ENCODE results near the gene MTOR. TPM values are rescaled to one million over a fixed set of nuclear protein-coding genes. Genes with fewer than 3 reads are reported as not detected.

The MTOR gene
- total RNA-seq, 1 donor = 40.7 TPM

- DNase-seq (ENCODE audit: low read depth in 2 of 3, low spot score in 2 of 3) = no peak
Observed at GRCh38 chr1:11229203-11229602, 33.1 kb downstream of the MTOR start.

- DNase-seq (ENCODE audit: low read depth in 2 of 3, low spot score in 2 of 3) = no peak
Observed at GRCh38 chr1:11227106-11228077, 35.0 kb downstream of the MTOR start.

- DNase-seq (ENCODE audit: low read depth in 2 of 3, low spot score in 2 of 3) = no peak
Observed at GRCh38 chr1:11216074-11216473, 46.3 kb downstream of the MTOR start.

GRCh38 chr1:11215381-11216005 lies 46.9 kb downstream of the MTOR start:
- DNase-seq (ENCODE audit: low read depth in 2 of 3, low spot score in 2 of 3) = no peak

- no peak for DNase-seq (ENCODE audit: low read depth in 2 of 3, low spot score in 2 of 3)
Observed at GRCh38 chr1:11214698-11215380, 47.5 kb downstream of the MTOR start.

GRCh38 chr1:11211925-11212587 lies 50.3 kb downstream of the MTOR start:
- DNase-seq (ENCODE audit: low read depth in 2 of 3, low spot score in 2 of 3) = no peak

- no peak for DNase-seq (ENCODE audit: low read depth in 2 of 3, low spot score in 2 of 3)
Observed at GRCh38 chr1:11211461-11211860, 50.9 kb downstream of the MTOR start.

- no peak for DNase-seq (ENCODE audit: low read depth in 2 of 3, low spot score in 2 of 3)
Observed at GRCh38 chr1:11207898-11208611, 54.3 kb downstream of the MTOR start.

GRCh38 chr1:11204396-11205190 lies 57.8 kb downstream of the MTOR start:
- DNase-seq (ENCODE audit: low read depth in 2 of 3, low spot score in 2 of 3) = no peak

- DNase-seq (ENCODE audit: low read depth in 2 of 3, low spot score in 2 of 3) = no peak
Observed at GRCh38 chr1:11198851-11199594, 63.3 kb downstream of the MTOR start.

- DNase-seq (ENCODE audit: low read depth in 2 of 3, low spot score in 2 of 3) = no peak
Observed at GRCh38 chr1:11198257-11198656, 64.1 kb downstream of the MTOR start.

- DNase-seq (ENCODE audit: low read depth in 2 of 3, low spot score in 2 of 3) = no peak
Observed at GRCh38 chr1:11197359-11197758, 65.0 kb downstream of the MTOR start.

GRCh38 chr1:11196945-11197344 lies 65.4 kb downstream of the MTOR start:
- DNase-seq (ENCODE audit: low read depth in 2 of 3, low spot score in 2 of 3) = no peak

- DNase-seq (ENCODE audit: low read depth in 2 of 3, low spot score in 2 of 3) = no peak
Observed at GRCh38 chr1:11194407-11195176, 67.8 kb downstream of the MTOR start.

- no peak for DNase-seq (ENCODE audit: low read depth in 2 of 3, low spot score in 2 of 3)
Observed at GRCh38 chr1:11193376-11193775, 69.0 kb downstream of the MTOR start.

GRCh38 chr1:11188858-11189451 lies 73.4 kb downstream of the MTOR start, which contains the start of gene ANGPTL7:
Gene ANGPTL7, plus strand, starts transcription at chr1:11189355. Its CDS starts 225 bp downstream, at chr1:11189580.
- no peak for DNase-seq (ENCODE audit: low read depth in 2 of 3, low spot score in 2 of 3)

GRCh38 chr1:11188381-11188780 lies 74.0 kb downstream of the MTOR start:
- DNase-seq (ENCODE audit: low read depth in 2 of 3, low spot score in 2 of 3) = no peak

Data from hematopoietic multipotent progenitor cell (in vitro differentiated cells).